Activated CD4-positive, CD25-positive, alpha-beta regulatory T cell (primary cell): ENCODE measurements around the gene TRAPPC3L.
A peak's percentile ranks its signal among the peaks of the same experiment; 100 is the strongest.

ENCODE experiments used
- DNase-seq, 4 experiments: peaks; one replicate each; lab custom pipeline; 2025; lab: John Stamatoyannopoulos, UW

The TRAPPC3L gene

GRCh38 chr6:116465246-116465645 lies 80.2 kb downstream of the TRAPPC3L start:
- DNase-seq = no peak

GRCh38 chr6:116463301-116463700 lies 82.2 kb downstream of the TRAPPC3L start:
- DNase-seq = no peak

- DNase-seq = peak in 1 of 4 experiments; percentile 4
Observed at GRCh38 chr6:116461932-116462885, 83.3 kb downstream of the TRAPPC3L start.

- no peak for DNase-seq
Observed at GRCh38 chr6:116461331-116461931, 84.1 kb downstream of the TRAPPC3L start, which contains the start of gene CALHM6. Gene CALHM6 (plus strand): TSS chr6:116461375. CDS start chr6:116461930, 555 bp downstream.

GRCh38 chr6:116459927-116460326 lies 85.6 kb downstream of the TRAPPC3L start:
- no peak for DNase-seq

GRCh38 chr6:116458264-116458663 lies 87.2 kb downstream of the TRAPPC3L start:
- no peak for DNase-seq

GRCh38 chr6:116456927-116457326 lies 88.6 kb downstream of the TRAPPC3L start:
- no peak for DNase-seq

GRCh38 chr6:116456106-116456505 lies 89.4 kb downstream of the TRAPPC3L start:
- no peak for DNase-seq

- DNase-seq = no peak
Observed at GRCh38 chr6:116452531-116452930, 93.0 kb downstream of the TRAPPC3L start.

- DNase-seq = no peak
Observed at GRCh38 chr6:116451916-116452315, 93.6 kb downstream of the TRAPPC3L start.

GRCh38 chr6:116450769-116451740 lies 94.4 kb downstream of the TRAPPC3L start:
- no peak for DNase-seq

GRCh38 chr6:116450185-116450710 lies 95.2 kb downstream of the TRAPPC3L start:
- DNase-seq = no peak

GRCh38 chr6:116449565-116449964 lies 95.9 kb downstream of the TRAPPC3L start:
- DNase-seq = no peak

GRCh38 chr6:116447496-116448011 lies 97.9 kb downstream of the TRAPPC3L start:
- no peak for DNase-seq

GRCh38 chr6:116447052-116447451 lies 98.4 kb downstream of the TRAPPC3L start:
- no peak for DNase-seq

GRCh38 chr6:116446399-116446798 lies 99.1 kb downstream of the TRAPPC3L start:
- no peak for DNase-seq

- no peak for DNase-seq
Observed at GRCh38 chr6:116445102-116445501, 100.4 kb downstream of the TRAPPC3L start.
